ENCODE data around the gene CENPU.

GRCh38 chr4:184660978-184661377 is 72.9 kb downstream of the CENPU start:
- TF ChIP-seq POLR2A (IDR thresholded peaks at IDR 0.05; ENCODE audit: low read length): no peak
- TF ChIP-seq GATA1 (IDR thresholded peaks at IDR 0.05; ENCODE audit: low read depth, low read length): no peak
